ENCODE results near the gene TANK. TPM values are rescaled to one million over a fixed set of nuclear protein-coding genes. Genes with fewer than 3 reads are reported as not detected.

TANK gene
- total and polyA plus RNA-seq, 2 experiments from 2014 or later = 27.7 to 35.4 TPM

- TF ChIP-seq ZNF462 (CRISPR knock-in tag; IDR thresholded peaks at IDR 0.05) (no peak), EZH2 (IDR thresholded peaks at IDR 0.05; ENCODE audit: low read depth, unreplicated experiment) (no peak), JUNB (IDR thresholded peaks at IDR 0.05; ENCODE audit: unreplicated experiment) (no peak), ZNF114 (CRISPR knock-in tag; IDR thresholded peaks at IDR 0.05) (no peak), ETS1 (IDR thresholded peaks at IDR 0.05) (no peak), NANOG (IDR thresholded peaks at IDR 0.05; ENCODE audit: borderline replicate concordance) (no peak)
Measured at GRCh38 chr2:161173541-161174194, 13.4 kb downstream of the TANK start (continued).

GRCh38 chr2:161177969-161178368 is 17.7 kb downstream of the TANK start:
- H4K20me1 ChIP-seq (replicated peaks; ENCODE audit: insufficient read depth) = no peaks in the 10 kb centered on the region
- ATAC-seq = no peak
- H3K9me3 Mint-ChIP-seq = 0 out of 3 replicates have a peak, but pooled peaks cover 8% of the 10 kb centered on the region

More at GRCh38 chr2:161177969-161178368, 17.7 kb downstream of the TANK start:
- peaks cover 10% of the 10 kb centered on the region for H3K79me2 ChIP-seq (replicated peaks; ENCODE audit: insufficient read depth)
- H3F3A ChIP-seq (replicated peaks; ENCODE audit: low read depth) = no peaks in the 10 kb centered on the region
- H2AFZ ChIP-seq = no peak overlapping the region
- no peak for DNase-seq (ENCODE audit: low spot score)
- H3K4me1 ChIP-seq (ENCODE audit: insufficient read depth) = peaks cover 4% of the 10 kb centered on the region; the same call in 1 of the 2 replicates
- no peak overlapping the region for H3K4me3 ChIP-seq
- Mint-ChIP-seq H3K4me1 (peaks cover 21% of the 10 kb centered on the region), H3K27ac (no peak overlapping the region), H3K4me3 (no peak overlapping the region), H3K36me3 (ENCODE audit: low read depth) (peaks cover 47% of the 10 kb centered on the region), H3K27me3 (ENCODE audit: insufficient read depth, low read depth, poor library complexity) (no peaks in the 10 kb centered on the region)
- no peaks in the 10 kb centered on the region for H3K27me3 ChIP-seq (ENCODE audit: insufficient read depth)
- no peak overlapping the region for H3K4me2 ChIP-seq
- H3K27ac ChIP-seq (ENCODE audit: low read depth) = no peak overlapping the region
- no peak for TF ChIP-seq ETS1 (IDR thresholded peaks at IDR 0.05)
- TF ChIP-seq CREB1 (CRISPR knock-in tag; IDR thresholded peaks at IDR 0.05; ENCODE audit: low read depth) = no peak
- TF ChIP-seq NANOG (IDR thresholded peaks at IDR 0.05; ENCODE audit: borderline replicate concordance) = no peak
- TF ChIP-seq ZNF114 (CRISPR knock-in tag; IDR thresholded peaks at IDR 0.05) = no peak
- no peak for TF ChIP-seq EZH2phosphoT487 (IDR thresholded peaks at IDR 0.05; ENCODE audit: unreplicated experiment)
- no peak for TF ChIP-seq STAT1 (IDR thresholded peaks at IDR 0.05; ENCODE audit: unreplicated experiment)
- no peak for TF ChIP-seq ZNF331 (CRISPR knock-in tag; IDR thresholded peaks at IDR 0.05; ENCODE audit: low read depth)
- no peaks in the 10 kb centered on the region for H3K9me2 ChIP-seq (ENCODE audit: insufficient read depth)
- H3K36me3 ChIP-seq (ENCODE audit: insufficient read depth) = peaks cover 20% of the 10 kb centered on the region
